ENCODE data around the gene EMC10. TPM values are rescaled to one million over a fixed set of nuclear protein-coding genes. Genes with fewer than 3 reads are reported as not detected.

Gene EMC10
- total and polyA plus RNA-seq, 9 donors = 84.2 to 122 (median 92.4) TPM

DNA sequence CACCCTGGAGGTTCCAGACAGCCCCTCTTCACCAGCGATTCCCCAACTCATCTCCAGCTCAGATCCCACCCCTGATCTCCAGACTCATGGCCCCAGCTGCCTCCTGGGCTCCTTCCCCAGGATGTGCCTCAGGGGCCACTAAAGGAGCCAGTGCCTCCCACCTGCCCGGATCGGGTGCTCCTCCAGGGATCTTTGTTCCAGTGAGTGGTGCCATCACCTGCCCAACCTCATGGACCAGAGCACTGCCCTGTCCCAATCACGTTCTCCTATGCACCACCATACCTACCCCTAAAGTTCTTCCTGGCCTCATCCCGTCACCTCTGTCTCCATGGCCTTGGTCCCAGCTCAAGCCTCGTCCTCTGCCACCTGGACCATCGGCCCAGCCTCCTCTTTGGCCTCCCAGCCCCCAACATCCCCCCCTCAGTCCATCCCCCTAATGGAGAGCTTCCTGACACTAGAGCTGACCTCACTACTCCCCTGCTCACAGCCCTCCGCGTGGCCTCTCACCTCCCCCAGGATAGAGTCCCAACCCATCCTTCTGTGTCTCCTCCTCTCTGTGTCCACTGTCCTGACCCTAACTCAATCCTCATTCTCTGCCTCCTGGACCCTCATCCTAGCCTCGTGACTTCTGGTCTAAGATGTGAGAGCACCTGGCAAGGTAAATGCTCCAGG is 9.1 kb downstream of the EMC10 start:
- peaks cover 7% of the 10 kb centered on the region for H3K9me3 ChIP-seq (replicated peaks; ENCODE audit: control insufficient read depth, low read depth, low read length)

DNA sequence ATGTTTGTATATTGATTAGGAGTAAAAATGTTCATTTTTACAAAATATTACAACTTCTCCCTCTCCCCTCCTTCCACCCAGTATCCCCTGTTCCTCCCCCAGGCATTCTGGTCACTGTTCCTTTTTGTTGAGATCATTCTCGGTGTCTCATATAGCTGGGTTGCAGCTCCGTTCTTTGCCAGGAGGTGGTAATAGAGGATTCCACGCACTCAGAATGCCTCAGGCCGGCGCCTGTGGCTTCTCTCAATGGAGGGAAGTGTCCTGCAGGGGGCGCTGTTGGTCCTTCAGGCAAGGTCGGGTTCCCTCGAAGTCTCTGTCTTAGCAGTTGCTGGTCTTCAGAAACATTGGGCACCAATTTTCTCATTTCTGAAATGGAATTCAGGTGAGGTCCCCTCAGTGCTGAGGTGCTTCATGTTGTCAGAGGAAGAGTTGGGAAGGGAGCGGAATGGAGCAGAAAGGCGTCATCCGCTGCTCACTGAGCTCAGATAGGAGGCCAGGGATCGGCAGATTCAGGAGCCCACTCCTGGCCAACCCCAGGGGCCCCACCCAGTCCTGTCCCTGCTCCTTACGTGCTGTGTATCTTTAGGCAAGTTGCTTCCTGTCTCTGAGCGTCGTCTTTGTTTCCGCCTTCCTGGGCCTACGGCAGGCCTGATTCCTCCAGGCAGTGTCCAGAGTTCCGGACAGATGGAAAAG is 10.7 kb downstream of the EMC10 start:
- no peak overlapping the region for H3K4me3 ChIP-seq (ENCODE audit: low read length)
- peaks cover 7% of the 10 kb centered on the region for H3K9me3 ChIP-seq (replicated peaks; ENCODE audit: control insufficient read depth, low read depth, low read length)
- peaks cover 55% of the 10 kb centered on the region for H3K4me1 ChIP-seq (ENCODE audit: control insufficient read depth, insufficient read depth, low read length)
- WGBS (ENCODE audit: insufficient coverage) = 73% methylated on average over 16 of the region's 18 CpGs
- DNase-seq = no peak
- peaks cover 31% of the 10 kb centered on the region for H3K36me3 ChIP-seq (ENCODE audit: control insufficient read depth, insufficient read depth, low read length)
- peaks cover 4% of the 10 kb centered on the region for H3K27me3 ChIP-seq (ENCODE audit: control insufficient read depth, insufficient read depth, low read length)
- no peak overlapping the region for H3K27ac ChIP-seq (ENCODE audit: low read length)

More for the DNA sequence above, 9.1 kb downstream of the EMC10 start:
- no peak for DNase-seq
- Histone ChIP-seq H3K27ac (ENCODE audit: low read length) (no peak overlapping the region), H3K36me3 (ENCODE audit: control insufficient read depth, insufficient read depth, low read length) (peaks cover 47% of the 10 kb centered on the region), H3K4me1 (ENCODE audit: control insufficient read depth, insufficient read depth, low read length) (peaks cover 41% of the 10 kb centered on the region), H3K4me3 (ENCODE audit: low read length) (no peak overlapping the region), H3K27me3 (ENCODE audit: control insufficient read depth, insufficient read depth, low read length) (peaks cover 2% of the 10 kb centered on the region)
- 80% methylated on average over 10 of the region's 10 CpGs for WGBS (ENCODE audit: insufficient coverage)

- H3K27me3 ChIP-seq (ENCODE audit: control insufficient read depth, insufficient read depth, low read length) = peaks cover 8% of the 10 kb centered on the region
- peaks cover 48% of the 10 kb centered on the region for H3K4me1 ChIP-seq (ENCODE audit: control insufficient read depth, insufficient read depth, low read length)
- DNase-seq = peak; percentile 64
- 11% methylated on average over 13 of the region's 13 CpGs for WGBS (ENCODE audit: insufficient coverage)
- H3K36me3 ChIP-seq (ENCODE audit: control insufficient read depth, insufficient read depth, low read length) = peaks cover 17% of the 10 kb centered on the region
- peaks cover 7% of the 10 kb centered on the region for H3K9me3 ChIP-seq (replicated peaks; ENCODE audit: control insufficient read depth, low read depth, low read length)
- H3K27ac ChIP-seq (ENCODE audit: low read length) = peak overlapping the region; percentile 76
- H3K4me3 ChIP-seq (ENCODE audit: low read length) = peak overlapping the region; percentile 27
These were observed 12.3 kb downstream of the EMC10 start for GRCh38 chr19:50488389-50489194.

- 20% methylated on average over 21 of the region's 24 CpGs for WGBS (ENCODE audit: insufficient coverage)
- Histone ChIP-seq H3K27me3 (ENCODE audit: control insufficient read depth, insufficient read depth, low read length) (peaks cover 8% of the 10 kb centered on the region), H3K9me3 (replicated peaks; ENCODE audit: control insufficient read depth, low read depth, low read length) (peaks cover 7% of the 10 kb centered on the region), H3K27ac (ENCODE audit: low read length) (peak overlapping the region; percentile 76), H3K4me1 (ENCODE audit: control insufficient read depth, insufficient read depth, low read length) (peaks cover 47% of the 10 kb centered on the region), H3K4me3 (ENCODE audit: low read length) (peak overlapping the region; percentile 27), H3K36me3 (ENCODE audit: control insufficient read depth, insufficient read depth, low read length) (peaks cover 14% of the 10 kb centered on the region)
- DNase-seq = peak; percentile 83
These were observed 13.2 kb downstream of the EMC10 start for GRCh38 chr19:50489461-50490011.

DNA sequence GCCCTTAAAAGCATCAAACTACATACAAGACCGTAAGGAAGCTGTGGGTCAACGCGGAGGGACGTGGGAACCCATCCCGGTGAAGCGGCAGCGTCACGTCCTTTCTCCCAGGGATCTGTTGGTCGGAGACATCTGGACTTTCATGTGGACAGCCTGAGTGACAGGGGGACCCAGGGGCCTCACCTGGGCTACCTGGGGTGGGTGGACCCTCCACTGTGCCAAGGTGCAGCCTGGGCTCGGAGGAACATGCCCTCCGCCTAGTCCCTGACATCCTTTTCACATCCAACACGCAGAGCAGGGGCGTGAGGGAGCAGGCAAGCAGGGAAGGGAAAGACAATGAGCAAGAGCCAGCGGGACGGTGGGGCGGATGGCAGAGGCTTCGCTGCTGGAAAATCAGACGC is 14.1 kb downstream of the EMC10 start:
- no peak for DNase-seq
- Histone ChIP-seq H3K9me3 (replicated peaks; ENCODE audit: control insufficient read depth, low read depth, low read length) (peaks cover 7% of the 10 kb centered on the region), H3K27ac (ENCODE audit: low read length) (peak overlapping the region; percentile 82), H3K27me3 (ENCODE audit: control insufficient read depth, insufficient read depth, low read length) (peaks cover 8% of the 10 kb centered on the region), H3K4me3 (ENCODE audit: low read length) (no peak overlapping the region), H3K36me3 (ENCODE audit: control insufficient read depth, insufficient read depth, low read length) (peaks cover 14% of the 10 kb centered on the region), H3K4me1 (ENCODE audit: control insufficient read depth, insufficient read depth, low read length) (peaks cover 47% of the 10 kb centered on the region)
- WGBS (ENCODE audit: insufficient coverage) = 90% methylated on average over 9 of the region's 18 CpGs

- H3K4me3 ChIP-seq (ENCODE audit: low read length) = peak overlapping the region; percentile 20
- H3K4me1 ChIP-seq (ENCODE audit: control insufficient read depth, insufficient read depth, low read length) = peaks cover 47% of the 10 kb centered on the region
These were observed 14.7 kb downstream of the EMC10 start for GRCh38 chr19:50490991-50491472.

GRCh38 chr19:50492303-50493052 is 16.2 kb downstream of the EMC10 start:
- Histone ChIP-seq H3K27ac (ENCODE audit: low read length) (peak overlapping the region; percentile 83), H3K36me3 (ENCODE audit: control insufficient read depth, insufficient read depth, low read length) (peaks cover 1% of the 10 kb centered on the region), H3K9me3 (replicated peaks; ENCODE audit: control insufficient read depth, low read depth, low read length) (no peaks in the 10 kb centered on the region), H3K4me1 (ENCODE audit: control insufficient read depth, insufficient read depth, low read length) (peaks cover 48% of the 10 kb centered on the region), H3K4me3 (ENCODE audit: low read length) (no peak overlapping the region), H3K27me3 (ENCODE audit: control insufficient read depth, insufficient read depth, low read length) (peaks cover 6% of the 10 kb centered on the region)
- DNase-seq = peak; percentile 64
- WGBS (ENCODE audit: insufficient coverage) = 8% methylated on average over 9 of the region's 12 CpGs

More at GRCh38 chr19:50490991-50491472, 14.7 kb downstream of the EMC10 start:
- WGBS (ENCODE audit: insufficient coverage) = 6% methylated on average over 26 of the region's 26 CpGs
- peaks cover 7% of the 10 kb centered on the region for H3K9me3 ChIP-seq (replicated peaks; ENCODE audit: control insufficient read depth, low read depth, low read length)
- peaks cover 8% of the 10 kb centered on the region for H3K27me3 ChIP-seq (ENCODE audit: control insufficient read depth, insufficient read depth, low read length)
- peak overlapping the region; percentile 83 for H3K27ac ChIP-seq (ENCODE audit: low read length)
- peaks cover 14% of the 10 kb centered on the region for H3K36me3 ChIP-seq (ENCODE audit: control insufficient read depth, insufficient read depth, low read length)
- peak; percentile 94 for DNase-seq

DNA sequence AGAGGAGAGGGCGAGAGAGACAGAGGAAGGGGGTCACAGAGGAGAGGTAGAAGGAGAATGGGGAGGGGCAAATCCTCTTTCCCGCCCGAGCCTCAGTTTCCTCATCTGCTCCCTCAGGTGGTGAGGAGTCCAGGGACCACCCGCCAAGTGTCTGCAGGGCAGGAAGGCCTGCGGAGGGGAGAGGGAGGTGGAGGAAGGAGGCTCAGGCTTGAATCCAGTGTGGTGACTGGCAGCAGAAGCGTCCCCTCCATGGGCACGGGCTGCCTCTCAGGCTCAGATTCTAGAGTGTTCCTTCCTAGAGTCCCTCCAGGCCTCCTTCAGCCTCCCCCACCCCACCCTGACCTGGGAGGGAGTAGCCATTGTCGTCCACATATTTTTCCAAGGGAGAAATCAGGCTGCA is 16.9 kb downstream of the EMC10 start:
- H3K27ac ChIP-seq (ENCODE audit: low read length) = no peak overlapping the region
- peaks cover 6% of the 10 kb centered on the region for H3K27me3 ChIP-seq (ENCODE audit: control insufficient read depth, insufficient read depth, low read length)
- no peak for DNase-seq
- WGBS (ENCODE audit: insufficient coverage) = 40% methylated on average over 5 of the region's 8 CpGs
- no peaks in the 10 kb centered on the region for H3K9me3 ChIP-seq (replicated peaks; ENCODE audit: control insufficient read depth, low read depth, low read length)
- peaks cover 46% of the 10 kb centered on the region for H3K4me1 ChIP-seq (ENCODE audit: control insufficient read depth, insufficient read depth, low read length)
- no peaks in the 10 kb centered on the region for H3K36me3 ChIP-seq (ENCODE audit: control insufficient read depth, insufficient read depth, low read length)
- H3K4me3 ChIP-seq (ENCODE audit: low read length) = no peak overlapping the region

- WGBS (ENCODE audit: insufficient coverage) = 100% methylated on average over 1 of the region's 7 CpGs
- Histone ChIP-seq H3K9me3 (replicated peaks; ENCODE audit: control insufficient read depth, low read depth, low read length) (no peaks in the 10 kb centered on the region), H3K4me1 (ENCODE audit: control insufficient read depth, insufficient read depth, low read length) (peaks cover 35% of the 10 kb centered on the region), H3K4me3 (ENCODE audit: low read length) (no peak overlapping the region), H3K36me3 (ENCODE audit: control insufficient read depth, insufficient read depth, low read length) (no peaks in the 10 kb centered on the region), H3K27ac (ENCODE audit: low read length) (peak overlapping the region; percentile 35), H3K27me3 (ENCODE audit: control insufficient read depth, insufficient read depth, low read length) (peaks cover 9% of the 10 kb centered on the region)
- DNase-seq = no peak
These were observed 18.1 kb downstream of the EMC10 start for GRCh38 chr19:50494186-50495019.
